Measurements from ENCODE around the gene SNX33.

DNA sequence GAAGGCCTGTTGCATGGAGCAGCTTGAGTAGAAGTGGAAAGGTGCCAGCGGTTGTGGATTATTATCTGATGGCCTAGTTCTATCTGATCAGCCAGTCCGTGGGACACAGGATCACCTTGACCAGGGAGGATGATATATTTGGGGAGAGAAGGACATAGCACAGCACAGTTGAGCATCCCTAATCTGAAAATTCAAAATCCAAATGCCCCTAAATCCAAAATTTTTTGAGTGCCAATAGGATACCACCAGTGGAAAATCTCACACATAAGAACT is 58.9 kb downstream of the SNX33 start:
- TF ChIP-seq, protein P1, sequence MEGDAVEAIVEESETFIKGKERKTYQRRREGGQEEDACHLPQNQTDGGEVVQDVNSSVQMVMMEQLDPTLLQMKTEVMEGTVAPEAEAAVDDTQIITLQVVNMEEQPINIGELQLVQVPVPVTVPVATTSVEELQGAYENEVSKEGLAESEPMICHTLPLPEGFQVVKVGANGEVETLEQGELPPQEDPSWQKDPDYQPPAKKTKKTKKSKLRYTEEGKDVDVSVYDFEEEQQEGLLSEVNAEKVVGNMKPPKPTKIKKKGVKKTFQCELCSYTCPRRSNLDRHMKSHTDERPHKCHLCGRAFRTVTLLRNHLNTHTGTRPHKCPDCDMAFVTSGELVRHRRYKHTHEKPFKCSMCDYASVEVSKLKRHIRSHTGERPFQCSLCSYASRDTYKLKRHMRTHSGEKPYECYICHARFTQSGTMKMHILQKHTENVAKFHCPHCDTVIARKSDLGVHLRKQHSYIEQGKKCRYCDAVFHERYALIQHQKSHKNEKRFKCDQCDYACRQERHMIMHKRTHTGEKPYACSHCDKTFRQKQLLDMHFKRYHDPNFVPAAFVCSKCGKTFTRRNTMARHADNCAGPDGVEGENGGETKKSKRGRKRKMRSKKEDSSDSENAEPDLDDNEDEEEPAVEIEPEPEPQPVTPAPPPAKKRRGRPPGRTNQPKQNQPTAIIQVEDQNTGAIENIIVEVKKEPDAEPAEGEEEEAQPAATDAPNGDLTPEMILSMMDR (conservative IDR thresholded peaks at IDR 0.05; ENCODE audit: low read depth in 2 of 2): no peak
- no peak for TF ChIP-seq EZH2 (IDR thresholded peaks at IDR 0.05; ENCODE audit: low read depth, unreplicated experiment)
- TF ChIP-seq POLR2AphosphoS5 (IDR thresholded peaks at IDR 0.05; ENCODE audit: low read depth): no peak
